ENCODE measurements around the gene PAK4. TPM values are rescaled to one million over a fixed set of nuclear protein-coding genes. Genes with fewer than 3 reads are reported as not detected.

PAK4 gene
- polyA plus RNA-seq, 1 of the 3 experiments (the other 2 are of a cell fraction): 36.4 TPM

DNA sequence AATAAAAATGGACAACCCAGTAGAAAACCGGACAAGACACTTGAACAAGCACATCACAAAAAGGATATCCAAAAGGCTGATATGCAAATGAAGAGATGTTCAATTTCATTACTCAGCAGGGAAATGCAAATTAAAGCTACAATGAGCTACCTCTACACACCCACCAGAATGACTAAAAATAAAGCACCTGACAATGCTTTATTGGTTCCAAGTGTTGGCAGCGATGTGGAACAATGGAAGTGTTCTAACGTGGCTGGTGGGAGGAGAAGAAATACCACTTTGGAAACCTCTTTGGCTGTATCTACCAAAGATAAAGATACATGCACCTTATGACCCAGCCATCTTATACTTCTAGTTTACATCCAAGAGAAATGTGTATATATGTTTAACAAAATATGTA lies 45.2 kb upstream of the PAK4 start:
- ChIA-PET POLR2A (no interaction called here), CTCF (no interaction called here)
- 78% methylated on average over 3 of the region's 3 CpGs for WGBS (ENCODE audit: low lambda C conversion rate)
- no peak overlapping the region for H3K4me3 ChIP-seq (ENCODE audit: low read depth in 2 of 2, low read length in 1 of 2)
- no peaks in the 10 kb centered on the region for H3K36me3 ChIP-seq (replicated peaks in 1 of 2; ENCODE audit: control insufficient read depth in 1 of 2, insufficient read depth in 2 of 2, low read length in 1 of 2)
- H3K9me2 ChIP-seq: no peaks in the 10 kb centered on the region
- H3K27ac ChIP-seq (ENCODE audit: low read depth in 2 of 2, low read length in 1 of 2): no peak overlapping the region
- H2AFZ ChIP-seq (ENCODE audit: low read depth): no peak overlapping the region
- H3K9ac ChIP-seq: no peak overlapping the region
- no peak overlapping the region for H3K4me2 ChIP-seq
- no peak for DNase-seq
- H3K27me3 ChIP-seq (ENCODE audit: insufficient read depth): no peaks in the 10 kb centered on the region
- TF ChIP-seq NRF1 (IDR thresholded peaks at IDR 0.05; ENCODE audit: low read depth, low read length) (no peak), NFIC (IDR thresholded peaks at IDR 0.05; ENCODE audit: borderline replicate concordance) (no peak), SIN3A (IDR thresholded peaks at IDR 0.05; ENCODE audit: borderline replicate concordance, low read depth, low read length) (no peak), EP300 (IDR thresholded peaks at IDR 0.05; ENCODE audit: borderline replicate concordance in 1 of 2, low read depth in 1 of 2, low read length in 1 of 2) (no peak), TAF1 (IDR thresholded peaks at IDR 0.05; ENCODE audit: borderline replicate concordance, low read depth, low read length) (no peak), RAD21 (IDR thresholded peaks at IDR 0.05; ENCODE audit: low read length) (no peak), GATA2 (CRISPR knock-in tag; IDR thresholded peaks at IDR 0.05) (no peak), FOXM1 (IDR thresholded peaks at IDR 0.05; ENCODE audit: low read depth) (no peak), USF2 (IDR thresholded peaks at IDR 0.05; ENCODE audit: borderline replicate concordance, low read depth, low read length) (no peak), RCOR1 (IDR thresholded peaks at IDR 0.05; ENCODE audit: low read length) (no peak), TCF12 (IDR thresholded peaks at IDR 0.05) (no peak), GABPA (IDR thresholded peaks at IDR 0.05; ENCODE audit: low read depth) (no peak), RFX5 (IDR thresholded peaks at IDR 0.05; ENCODE audit: low read length) (no peak), IRF3 (IDR thresholded peaks at IDR 0.05; ENCODE audit: low read depth, low read length) (no peak), RXRA (IDR thresholded peaks at IDR 0.05; ENCODE audit: borderline replicate concordance, low read depth) (no peak), EZH2phosphoT487 (IDR thresholded peaks at IDR 0.05; ENCODE audit: borderline replicate concordance, low read depth) (no peak), JUND (IDR thresholded peaks at IDR 0.05) (no peak), FOSL2 (IDR thresholded peaks at IDR 0.05; ENCODE audit: borderline replicate concordance, low read depth) (no peak), REST (IDR thresholded peaks at IDR 0.05; ENCODE audit: low read depth, low read length) (no peak)
- TF ChIP-seq, protein P1, sequence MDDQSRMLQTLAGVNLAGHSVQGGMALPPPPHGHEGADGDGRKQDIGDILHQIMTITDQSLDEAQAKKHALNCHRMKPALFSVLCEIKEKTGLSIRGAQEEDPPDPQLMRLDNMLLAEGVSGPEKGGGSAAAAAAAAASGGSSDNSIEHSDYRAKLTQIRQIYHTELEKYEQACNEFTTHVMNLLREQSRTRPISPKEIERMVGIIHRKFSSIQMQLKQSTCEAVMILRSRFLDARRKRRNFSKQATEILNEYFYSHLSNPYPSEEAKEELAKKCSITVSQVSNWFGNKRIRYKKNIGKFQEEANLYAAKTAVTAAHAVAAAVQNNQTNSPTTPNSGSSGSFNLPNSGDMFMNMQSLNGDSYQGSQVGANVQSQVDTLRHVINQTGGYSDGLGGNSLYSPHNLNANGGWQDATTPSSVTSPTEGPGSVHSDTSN (IDR thresholded peaks at IDR 0.05): no peak
- no peaks in the 10 kb centered on the region for H4K20me1 ChIP-seq (ENCODE audit: insufficient read depth)
- H3K4me1 ChIP-seq (ENCODE audit: control insufficient read depth in 1 of 2, insufficient read depth in 2 of 2, low read depth in 1 of 2, low read length in 1 of 2): peaks cover 0 to 7% of the 10 kb centered on the region in 2 experiments; a peak in 1 of 4 replicates
- H3K9me3 ChIP-seq: no peaks in the 10 kb centered on the region
- peaks cover 19% of the 10 kb centered on the region for H3F3A ChIP-seq (replicated peaks; ENCODE audit: insufficient read depth)
- H3K79me2 ChIP-seq (ENCODE audit: insufficient read depth): no peaks in the 10 kb centered on the region
